ENCODE results near the gene TBX10.

GRCh38 chr11:67613313-67613959, 26.1 kb downstream of the TBX10 start:
- TF ChIP-seq CTCF (IDR thresholded peaks at IDR 0.05 in 2 of 3, conservative IDR thresholded peaks at IDR 0.05 in 1 of 3; ENCODE audit: borderline replicate concordance in 1 of 3, insufficient read depth in 1 of 3, low read depth in 2 of 3, low read length in 2 of 3) (no peak), YY1 (IDR thresholded peaks at IDR 0.05; ENCODE audit: extremely low read depth, insufficient replicate concordance, low read depth, low read length) (no peak), EZH2 (IDR thresholded peaks at IDR 0.05) (no peak), CEBPB (IDR thresholded peaks at IDR 0.05; ENCODE audit: low read depth) (no peak), ZBTB33 (IDR thresholded peaks at IDR 0.05; ENCODE audit: extremely low read depth, insufficient replicate concordance, low read length) (no peak), ELF1 (IDR thresholded peaks at IDR 0.05; ENCODE audit: borderline replicate concordance, low read depth) (no peak), POLR2A (IDR thresholded peaks at IDR 0.05; ENCODE audit: borderline replicate concordance, extremely low read depth, insufficient read depth, insufficient read length) (no peak), SP1 (IDR thresholded peaks at IDR 0.05; ENCODE audit: low read depth) (no peak), EZH2phosphoT487 (IDR thresholded peaks at IDR 0.05; ENCODE audit: borderline replicate concordance) (no peak), FOSL1 (IDR thresholded peaks at IDR 0.05; ENCODE audit: low read depth) (no peak), MAX (IDR thresholded peaks at IDR 0.05) (no peak), POLR2AphosphoS5 (IDR thresholded peaks at IDR 0.05; ENCODE audit: low read depth, low read length) (no peak)

Data from HCT116 (cell line).